Ovary (tissue), 9 donors: ENCODE data around the gene SH3BP1. TPM values are rescaled to one million over a fixed set of nuclear protein-coding genes. Genes with fewer than 3 reads are reported as not detected.
A peak's percentile ranks its signal among the peaks of the same experiment; 100 is the strongest.

ENCODE experiments used
- DNase-seq, 5 donors: peaks; one replicate each; pipeline ENCODE4 v3.0.0-alpha.2; 2019 to 2020
- H3K27ac ChIP-seq, 2 donors: fragments of 200-600 bp; one replicate each; pipeline versions ENCODE4 v1.5.1 to v1.8.0; 2019 to 2022
- H3K27me3 ChIP-seq: fragments of 200-600 bp; one replicate; pipeline ENCODE4 v1.8.0; 2022
- H3K36me3 ChIP-seq: fragments of 200-600 bp; sonication (generic); one replicate; pipeline ENCODE4 v1.5.1; 2019
- H3K4me1 ChIP-seq: one replicate; pipeline ENCODE4 v1.8.1; 2013; ENCODE audit warnings: mild to moderate bottlenecking, moderate library complexity; ENCODE audit not compliant: insufficient read depth
- H3K4me3 ChIP-seq: fragments of 200-600 bp; sonication (generic); one replicate; pipeline ENCODE4 v1.5.1; 2017
- H3K9me3 ChIP-seq, 2 donors: fragments of 200-600 bp in 1 of 2; sonication (generic) in 1 of 2; one replicate each; pipeline versions ENCODE4 v1.5.1 to v1.8.1; 2013 to 2019; ENCODE audit warnings: mild to moderate bottlenecking in 1 of 2, moderate library complexity in 1 of 2
- CTCF ChIP-seq, 3 donors: fragments of 450-650 bp in 2 of 3; fragments of 200-600 bp in 1 of 3; IDR thresholded peaks; one replicate each; pipeline versions ENCODE4 v1.5.1 to v1.8.0; 2016 to 2022; ENCODE audit warnings: antibody characterized with exemption in 3 of 3, mild to moderate bottlenecking in 1 of 3
- EP300 ChIP-seq: sonication (generic); formaldehyde crosslinking; IDR thresholded peaks from one replicate; pipeline ENCODE4 v1.6.1; 2017; ENCODE audit warnings: antibody characterized with exemption
- POLR2A ChIP-seq: fragments of 450-650 bp; IDR thresholded peaks from one replicate; pipeline ENCODE4 v1.6.1; 2017; ENCODE audit warnings: antibody characterized with exemption, mild to moderate bottlenecking, moderate library complexity
- WGBS, 3 donors: extraction: QIAGEN DNeasy Blood & Tissue Kit in 1 of 3; methylation state at CpG; one replicate each; pipeline versions ENCODE4 v1.1.5 to v1.1.7; 2013 to 2017; 5-methylcytosine and 5-hydroxymethylcytosine counted together
- intact Hi-C, 4 donors: fragments of 100-400 bp; cut with DNase I; formaldehyde crosslinking; loops; one replicate each; pipeline versions ENCODE4 v1.11.0 to v1.15.1; 2022 to 2023
- polyA plus RNA-seq, 2 donors: library from polyadenylated mRNA; stranded (reverse); fragments of 200-250 nt in 1 of 2; fragments of 350-450 nt in 1 of 2; fragmentation: Illumina TruSeq in 1 of 2; extraction: RNeasy Lipid Tissue Mini Kit (QIAGEN cat#74804) in 1 of 2; gene quantifications; one replicate each; pipeline ENCODE4 v1.2.3, GENCODE V29; 2013 to 2014
- total RNA-seq, 7 donors: library from RNA; depleted of rRNA in 2 of 7; stranded (reverse); fragments of >200 nt in 2 of 7; fragmentation: NEBNext Ultra II Directional in 3 of 7; extraction: Animal tissue kit (Norgen Biotek cat#: 25700) in 3 of 7; gene quantifications; one replicate each; pipeline versions ENCODE4 v1.1.0 to v1.2.4, GENCODE V29; 2016 to 2023
- donor health status: DM: no; HTN: no; CAD: no; lungs with moderate emphysema.
- donor health status: DM: no; HTN: no; CAD: no.
- donor health status: Bipolar disorder and iron deficiency.
- donor health status: DM: yes; HTN: yes; CAD: no.
- donor health status: DM: no; HTN: no; CAD: no.
- donor health status: DM: yes; HTN: yes; CAD: no.

The SH3BP1 gene
- total and polyA plus RNA-seq, 9 donors = 2.0 to 13.3 (median 8.2) TPM

- DNase-seq = peak in 1 of 5 donors; percentile 22
- intact Hi-C loops = loop anchor here in 2 of 4 donors (5.0 to 10.0 kb wide), 2 partner anchors 48 to 51 kb away; no protein-coding TSS in a partner anchor
- H3K36me3 ChIP-seq = no peaks in the 10 kb centered on the region
- H3K27me3 ChIP-seq = no peaks in the 10 kb centered on the region
- H3K4me1 ChIP-seq = peaks cover 8% of the 10 kb centered on the region
- no peaks in the 10 kb centered on the region for H3K9me3 ChIP-seq
- TF ChIP-seq EP300 (no peak), CTCF (IDR thresholded peaks at IDR 0.05) (no peak), POLR2A (no peak)
- H3K4me3 ChIP-seq = no peak overlapping the region
- WGBS, 3 donors = 72 to 78% (median 74%) methylated on average over 11 of the region's 11 CpGs
- H3K27ac ChIP-seq = peak overlapping the region in 1 of 2 donors; percentile 94
Observed at GRCh38 chr22:37672920-37673455, 33.5 kb downstream of the SH3BP1 start.

GRCh38 chr22:37674248-37674647, 34.8 kb downstream of the SH3BP1 start:
- no peaks in the 10 kb centered on the region for H3K36me3 ChIP-seq
- peaks cover 8% of the 10 kb centered on the region for H3K4me1 ChIP-seq
- WGBS, 3 donors = 76 to 82% (median 77%) methylated on average over 12 of the region's 12 CpGs
- H3K27ac ChIP-seq = peak overlapping the region; percentile 1 to 94
- H3K27me3 ChIP-seq = no peaks in the 10 kb centered on the region
- H3K4me3 ChIP-seq = no peak overlapping the region
- intact Hi-C loops = loop anchor here in 2 of 4 donors (2.0 to 10.0 kb wide), 3 partner anchors 15 to 52 kb away; partner anchors contain the start of gene PDXP (in 1 of the 2)
- no peak for DNase-seq
- H3K9me3 ChIP-seq = no peaks in the 10 kb centered on the region
- TF ChIP-seq CTCF (IDR thresholded peaks at IDR 0.05) = no peak
- TF ChIP-seq POLR2A = no peak
- no peak for TF ChIP-seq EP300

GRCh38 chr22:37674951-37675929, 35.8 kb downstream of the SH3BP1 start, which contains the start of gene LGALS1:
Gene LGALS1 (plus strand): TSS chr22:37675636. CDS start chr22:37675703, 67 bp downstream.
- Histone ChIP-seq H3K27ac (peak within 1 kb of the TSS; percentile 47 to 94), H3K4me1 (peaks cover 8% of the 10 kb centered on the region), H3K9me3 (no peaks in the 10 kb centered on the region), H3K36me3 (no peaks in the 10 kb centered on the region), H3K27me3 (no peaks in the 10 kb centered on the region), H3K4me3 (peak within 1 kb of the TSS; percentile 58)
- 1 to 2% (median 1%) methylated on average over 34 of the region's 34 CpGs for WGBS, 3 donors
- TF ChIP-seq POLR2A (peak; percentile 68), CTCF (IDR thresholded peaks at IDR 0.05) (peak in 1 of 3 donors; percentile 29), EP300 (peak; percentile 53)
- DNase-seq = peak; percentile 99 to 100 (median 99)
- intact Hi-C loops = loop anchor here in 2 of 4 donors (2.0 to 10.0 kb wide), 5 partner anchors 16 to 72 kb away; partner anchors contain the start of gene PDXP (in 1 of the 2)

GRCh38 chr22:37675930-37676735, 36.7 kb downstream of the SH3BP1 start:
- DNase-seq = peak; percentile 53 to 76 (median 68)
- no peaks in the 10 kb centered on the region for H3K9me3 ChIP-seq
- WGBS, 3 donors = 1% methylated on average over 16 to 17 of the region's 17 CpGs
- H3K36me3 ChIP-seq = no peaks in the 10 kb centered on the region
- peaks cover 8% of the 10 kb centered on the region for H3K4me1 ChIP-seq
- TF ChIP-seq POLR2A (no peak), EP300 (no peak), CTCF (IDR thresholded peaks at IDR 0.05) (no peak)
- H3K27me3 ChIP-seq = no peaks in the 10 kb centered on the region
- intact Hi-C loops = loop anchor here in 2 of 4 donors (2.0 to 10.0 kb wide), 4 partner anchors 17 to 71 kb away; partner anchors contain the start of gene PDXP (in 1 of the 2)
- H3K4me3 ChIP-seq = peak overlapping the region; percentile 58
- peak overlapping the region; percentile 47 to 94 for H3K27ac ChIP-seq
